Osteocyte (in vitro differentiated cells): ENCODE data around the gene SMARCC2. TPM values are rescaled to one million over a fixed set of nuclear protein-coding genes. Genes with fewer than 3 reads are reported as not detected.
"Not testable (repeated sequence)": the region's sequence is repeated elsewhere in the genome, so short reads cannot be mapped to it uniquely, and the experiment has no call there.

Source experiments
- DNase-seq: peaks from one replicate; pipeline ENCODE4 v3.0.0; 2021; ENCODE audit warnings: mixed read lengths; ENCODE audit not compliant: unreplicated experiment; ENCODE audit errors: extremely low spot score
- H3K27ac Mint-ChIP-seq: one replicate; pipeline ENCODE4 v1.8.0; 2021; ENCODE audit warnings: mild to moderate bottlenecking, mixed read lengths; ENCODE audit not compliant: unreplicated experiment
- H3K27me3 Mint-ChIP-seq: one replicate; pipeline ENCODE4 v1.8.0; 2021; ENCODE audit warnings: mixed read lengths; ENCODE audit not compliant: unreplicated experiment
- H3K36me3 Mint-ChIP-seq: one replicate; pipeline ENCODE4 v1.8.0; 2021; ENCODE audit warnings: mixed read lengths; ENCODE audit not compliant: unreplicated experiment
- H3K4me1 Mint-ChIP-seq: one replicate; pipeline ENCODE4 v1.8.0; 2021; ENCODE audit warnings: mixed read lengths; ENCODE audit not compliant: unreplicated experiment
- H3K4me3 Mint-ChIP-seq: one replicate; pipeline ENCODE4 v1.8.0; 2021; ENCODE audit warnings: mild to moderate bottlenecking, moderate library complexity, mixed read lengths; ENCODE audit not compliant: unreplicated experiment
- H3K9me3 Mint-ChIP-seq: one replicate; pipeline ENCODE4 v1.8.0; 2021; ENCODE audit warnings: mixed read lengths; ENCODE audit not compliant: unreplicated experiment
- CTCF ChIP-seq: fragments of 200-600 bp; sonication (generic); IDR thresholded peaks from 2 replicates; pipeline ENCODE4 v1.5.0; 2021; ENCODE audit warnings: antibody characterized with exemption, mild to moderate bottlenecking, moderate library complexity
- total RNA-seq: library from RNA; stranded (reverse); gene quantifications from 2 replicates; pipeline ENCODE4 v1.2.1, GENCODE V29; 2021

Gene SMARCC2
- total RNA-seq, 1 donor from 2014 or later = 128 TPM

- Mint-ChIP-seq H3K36me3 (peaks cover 43% of the 10 kb centered on the region), H3K27ac (peak overlapping the region; percentile 98), H3K27me3 (no peaks in the 10 kb centered on the region), H3K4me3 (peak overlapping the region; percentile 95), H3K9me3 (no peaks in the 10 kb centered on the region), H3K4me1 (peaks cover 52% of the 10 kb centered on the region)
- no peak for DNase-seq
- TF ChIP-seq CTCF = no peak
These were observed 30.3 kb downstream of the SMARCC2 start for GRCh38 chr12:56158926-56159461.

- Mint-ChIP-seq H3K4me3 (peak within 1 kb of the TSS; percentile 95), H3K9me3 (no peaks in the 10 kb centered on the region), H3K4me1 (peaks cover 56% of the 10 kb centered on the region), H3K27ac (peak within 1 kb of the TSS; percentile 98), H3K27me3 (no peaks in the 10 kb centered on the region), H3K36me3 (peaks cover 38% of the 10 kb centered on the region)
- TF ChIP-seq CTCF = no peak
- DNase-seq = peak; percentile 96
These were observed 31.0 kb downstream of the SMARCC2 start, which contains the start of gene MYL6 for GRCh38 chr12:56158029-56158925. MYL6 (plus strand) TSS chr12:56158359; CDS start chr12:56158402, 43 bp downstream.

- TF ChIP-seq CTCF = peak; percentile 67
- no peaks in the 10 kb centered on the region for H3K9me3 Mint-ChIP-seq
- peaks cover 35% of the 10 kb centered on the region for H3K36me3 Mint-ChIP-seq
- H3K27ac Mint-ChIP-seq = peak overlapping the region; percentile 98
- peaks cover 62% of the 10 kb centered on the region for H3K4me1 Mint-ChIP-seq
- no peaks in the 10 kb centered on the region for H3K27me3 Mint-ChIP-seq
- peak; percentile 92 for DNase-seq
- peak overlapping the region; percentile 95 for H3K4me3 Mint-ChIP-seq
These were observed 31.9 kb downstream of the SMARCC2 start for GRCh38 chr12:56157201-56158028.

DNA sequence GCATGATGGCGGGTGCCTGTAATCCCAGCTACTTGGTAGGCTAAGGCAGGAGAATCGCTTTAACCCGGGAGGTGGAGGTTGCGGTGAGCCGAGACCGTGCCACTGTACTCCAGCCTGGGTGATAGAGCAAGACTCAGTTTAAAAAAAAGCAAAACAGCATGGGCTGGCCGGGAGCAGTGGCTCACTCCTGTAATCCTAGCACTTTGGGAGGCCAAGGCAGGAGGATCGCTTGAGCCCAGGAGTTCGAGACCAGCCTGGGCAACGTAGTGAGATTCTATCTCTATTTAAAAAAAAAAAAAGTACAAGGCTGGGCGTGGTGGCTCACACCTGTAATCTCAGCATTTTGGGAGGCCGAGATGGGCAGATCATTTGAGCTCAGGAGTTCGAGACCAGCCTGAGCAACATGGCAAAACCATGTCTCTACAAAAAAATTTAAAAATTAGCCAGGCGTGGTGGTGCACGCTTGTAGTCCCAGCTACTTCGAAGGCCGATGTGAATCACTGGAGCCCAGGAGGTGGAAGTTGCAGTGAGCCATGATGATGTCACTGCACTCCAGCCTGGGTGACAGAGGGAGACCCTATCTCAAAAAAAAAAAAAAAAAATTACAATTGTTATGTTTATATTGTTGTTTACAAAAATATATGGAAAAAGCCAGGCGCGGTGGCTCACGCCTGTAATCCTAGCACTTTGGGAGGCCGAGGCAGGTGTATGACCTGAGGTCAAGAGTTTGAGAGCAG, 32.7 kb downstream of the SMARCC2 start:
- not testable (repeated sequence) for H3K27me3 Mint-ChIP-seq, H3K9me3 Mint-ChIP-seq, DNase-seq
- Mint-ChIP-seq H3K36me3 (peaks cover 34% of the 10 kb centered on the region), H3K4me3 (peak overlapping the region; percentile 95), H3K27ac (peak overlapping the region; percentile 98), H3K4me1 (peaks cover 63% of the 10 kb centered on the region)

- no peak for TF ChIP-seq CTCF
- no peak overlapping the region for H3K4me3 Mint-ChIP-seq
- DNase-seq = no peak
- H3K36me3 Mint-ChIP-seq = peaks cover 26% of the 10 kb centered on the region
- no peaks in the 10 kb centered on the region for H3K9me3 Mint-ChIP-seq
- no peaks in the 10 kb centered on the region for H3K27me3 Mint-ChIP-seq
- peaks cover 61% of the 10 kb centered on the region for H3K4me1 Mint-ChIP-seq
- peak overlapping the region; percentile 32 for H3K27ac Mint-ChIP-seq
These were observed 33.9 kb downstream of the SMARCC2 start for GRCh38 chr12:56155256-56155845.
